ENCODE measurements around the gene CCDC88A.
"Not testable (repeated sequence)": the region's sequence is repeated elsewhere in the genome, so short reads cannot be mapped to it uniquely, and the experiment has no call there.

CCDC88A gene, protein sequence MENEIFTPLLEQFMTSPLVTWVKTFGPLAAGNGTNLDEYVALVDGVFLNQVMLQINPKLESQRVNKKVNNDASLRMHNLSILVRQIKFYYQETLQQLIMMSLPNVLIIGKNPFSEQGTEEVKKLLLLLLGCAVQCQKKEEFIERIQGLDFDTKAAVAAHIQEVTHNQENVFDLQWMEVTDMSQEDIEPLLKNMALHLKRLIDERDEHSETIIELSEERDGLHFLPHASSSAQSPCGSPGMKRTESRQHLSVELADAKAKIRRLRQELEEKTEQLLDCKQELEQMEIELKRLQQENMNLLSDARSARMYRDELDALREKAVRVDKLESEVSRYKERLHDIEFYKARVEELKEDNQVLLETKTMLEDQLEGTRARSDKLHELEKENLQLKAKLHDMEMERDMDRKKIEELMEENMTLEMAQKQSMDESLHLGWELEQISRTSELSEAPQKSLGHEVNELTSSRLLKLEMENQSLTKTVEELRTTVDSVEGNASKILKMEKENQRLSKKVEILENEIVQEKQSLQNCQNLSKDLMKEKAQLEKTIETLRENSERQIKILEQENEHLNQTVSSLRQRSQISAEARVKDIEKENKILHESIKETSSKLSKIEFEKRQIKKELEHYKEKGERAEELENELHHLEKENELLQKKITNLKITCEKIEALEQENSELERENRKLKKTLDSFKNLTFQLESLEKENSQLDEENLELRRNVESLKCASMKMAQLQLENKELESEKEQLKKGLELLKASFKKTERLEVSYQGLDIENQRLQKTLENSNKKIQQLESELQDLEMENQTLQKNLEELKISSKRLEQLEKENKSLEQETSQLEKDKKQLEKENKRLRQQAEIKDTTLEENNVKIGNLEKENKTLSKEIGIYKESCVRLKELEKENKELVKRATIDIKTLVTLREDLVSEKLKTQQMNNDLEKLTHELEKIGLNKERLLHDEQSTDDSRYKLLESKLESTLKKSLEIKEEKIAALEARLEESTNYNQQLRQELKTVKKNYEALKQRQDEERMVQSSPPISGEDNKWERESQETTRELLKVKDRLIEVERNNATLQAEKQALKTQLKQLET (N-terminal part only)

DNA sequence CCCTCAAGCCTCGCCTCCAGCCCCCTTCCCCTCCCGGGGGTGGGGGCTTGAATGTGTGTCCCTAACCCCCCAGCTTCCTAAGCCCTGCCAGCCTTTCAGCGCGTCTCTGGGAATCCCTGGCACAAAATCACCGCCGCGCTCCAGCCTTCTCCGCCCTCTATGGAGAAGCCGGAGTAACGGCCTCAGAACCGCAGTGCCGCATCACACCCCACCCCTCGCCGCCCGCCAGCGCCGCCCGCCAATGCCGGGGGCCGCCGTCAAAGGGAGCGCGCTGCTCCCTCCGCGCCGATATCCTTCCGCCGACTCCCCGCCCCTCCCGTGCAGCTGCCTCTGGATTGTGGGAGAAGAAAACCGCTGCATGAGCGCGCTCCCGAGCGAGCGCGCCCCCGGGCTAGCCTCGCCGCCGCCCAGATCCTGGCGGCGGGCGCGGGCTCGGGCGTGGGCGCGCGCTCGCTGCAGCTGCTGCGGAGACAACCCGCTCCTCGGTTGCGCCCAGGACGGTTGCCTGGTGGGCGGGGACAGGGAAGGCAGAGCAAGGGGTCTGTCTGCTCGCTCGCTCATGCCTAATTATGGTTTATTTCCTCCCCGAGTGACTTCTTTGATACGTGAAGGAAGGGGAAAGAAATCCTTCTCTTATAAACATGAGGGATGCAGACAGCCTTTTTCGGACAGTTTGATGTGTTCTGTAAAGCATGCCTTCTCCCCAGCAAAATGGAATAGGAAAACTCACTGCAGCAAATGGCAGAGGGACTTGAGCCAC lies at the start of gene CCDC88A:
CCDC88A (minus strand) TSS at position 178 of the 760 bp plus-strand sequence. CDS start 777 bp downstream, outside the sequence.
- peak; percentile 98 for DNase-seq

DNA sequence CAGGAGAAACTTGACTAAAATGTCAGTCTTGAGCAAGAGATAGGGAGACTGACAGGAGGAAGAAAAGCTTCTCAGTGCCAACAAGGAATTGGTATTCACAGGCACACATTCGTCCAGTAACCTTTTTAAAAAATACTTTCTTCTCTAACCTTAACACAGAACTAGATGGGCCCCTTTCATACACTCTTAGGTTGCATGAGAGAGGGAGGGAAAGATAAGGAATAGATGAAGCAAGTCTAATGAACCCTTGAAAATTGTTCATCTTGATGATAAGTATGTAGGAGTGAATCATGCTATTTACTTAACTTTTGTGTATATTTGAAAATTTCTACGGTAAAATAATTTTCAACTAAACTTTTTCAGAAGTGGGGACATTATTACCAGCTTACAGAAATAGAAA lies 42.0 kb upstream of the CCDC88A start:
- DNase-seq: no peak

DNA sequence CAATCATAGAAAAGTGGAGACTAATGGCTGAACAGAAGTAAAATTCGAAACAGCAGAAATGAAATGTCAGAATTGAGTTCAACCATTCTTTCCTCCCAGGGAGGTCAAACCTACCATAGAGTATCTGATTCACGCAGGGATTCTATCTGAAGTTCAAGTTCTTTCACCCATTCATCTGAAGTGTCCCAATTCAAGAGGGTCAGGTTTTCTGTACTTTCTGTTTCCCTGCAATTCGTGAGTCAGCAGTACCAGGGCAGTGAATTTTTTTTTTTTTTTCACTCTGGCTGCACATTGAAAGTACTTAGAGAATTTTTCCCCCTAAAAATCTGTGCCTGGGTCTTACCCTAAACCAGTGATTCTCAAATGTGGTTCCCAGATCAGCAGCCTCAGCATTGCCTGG lies 40.9 kb upstream of the CCDC88A start:
- no peak for DNase-seq

DNA sequence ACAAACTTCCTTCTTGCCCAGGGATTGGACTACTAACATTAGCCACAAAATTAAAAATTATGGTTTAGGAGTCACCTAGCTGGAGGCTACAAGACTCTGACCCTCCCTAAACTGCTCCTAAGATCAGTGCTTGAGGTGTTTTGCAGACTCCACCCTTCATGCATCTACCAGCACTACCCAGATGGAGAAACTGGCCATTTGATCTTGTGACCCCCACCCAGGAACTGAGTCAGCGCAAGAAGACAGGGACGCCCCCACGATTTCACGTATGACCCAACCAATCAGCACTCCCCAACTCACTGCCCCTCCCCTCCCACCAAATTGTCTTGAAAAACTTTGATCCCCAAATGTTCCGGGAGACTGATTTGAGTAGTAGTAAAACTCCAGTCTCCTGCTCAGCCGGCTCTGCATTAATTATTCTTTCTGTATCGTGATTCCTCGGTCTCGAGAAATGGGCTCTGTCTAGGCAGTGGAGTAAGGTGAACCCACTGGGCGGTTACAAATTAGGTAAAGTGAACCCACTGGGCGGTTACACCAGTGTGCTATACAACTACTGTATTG lies 40.1 kb upstream of the CCDC88A start:
- DNase-seq: no peak

DNA sequence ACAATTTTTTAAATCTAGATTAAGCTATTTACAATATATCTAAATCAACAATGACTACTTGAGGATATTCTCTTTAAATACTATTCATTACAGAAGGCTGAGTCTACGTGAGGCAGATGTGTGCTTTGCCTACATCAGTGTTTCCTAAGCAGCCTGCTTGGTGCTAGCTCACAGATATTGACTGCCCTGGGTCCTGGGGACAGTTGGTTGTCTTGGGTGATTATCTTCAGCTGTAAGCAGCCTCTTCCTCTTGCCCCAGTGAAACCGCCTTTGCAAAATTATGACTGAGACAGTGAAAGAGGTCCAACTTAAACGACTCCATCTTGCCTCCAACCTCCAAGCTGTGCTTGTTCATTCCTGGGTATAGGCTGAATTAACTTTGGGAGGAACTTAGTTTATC lies 39.6 kb upstream of the CCDC88A start:
- no peak for DNase-seq

DNA sequence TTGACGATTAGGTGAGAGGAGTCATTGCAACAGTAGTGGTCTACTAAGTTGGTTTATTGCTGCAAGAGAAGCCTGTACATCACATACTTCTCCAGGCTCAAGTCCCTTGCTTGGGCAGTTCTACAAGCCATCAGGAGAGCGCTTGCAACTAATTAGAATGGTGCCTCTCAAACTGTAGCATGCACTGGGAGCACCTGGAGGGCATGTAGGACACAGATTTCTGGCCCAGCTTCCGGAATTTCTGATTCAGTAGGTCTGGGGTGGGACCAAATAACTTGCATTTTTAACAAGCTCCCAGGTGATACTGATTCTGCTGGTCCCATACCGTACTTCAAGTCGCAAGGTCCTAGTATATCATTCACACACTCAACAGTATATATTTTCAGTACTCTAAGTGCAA lies 34.5 kb upstream of the CCDC88A start:
- DNase-seq: no peak

DNA sequence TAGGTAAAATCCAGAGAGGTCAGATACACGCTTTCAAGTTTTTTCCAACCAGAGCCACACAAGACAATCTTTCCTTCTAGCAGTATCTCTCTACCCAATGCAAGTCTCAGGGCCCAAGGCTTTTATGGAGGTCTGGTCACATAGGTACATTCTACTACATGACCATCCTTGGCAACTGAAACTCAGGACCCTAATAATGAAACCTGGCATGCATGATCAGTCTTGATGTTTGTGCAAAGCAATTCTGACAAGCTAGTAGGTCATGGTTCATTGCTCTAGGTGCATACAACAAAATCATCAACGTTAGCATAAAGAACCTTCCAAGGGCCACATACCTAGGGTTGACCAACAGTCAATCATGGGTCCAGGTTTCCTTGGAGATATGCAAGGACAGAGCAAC lies 33.2 kb upstream of the CCDC88A start:
- DNase-seq: no peak

DNA sequence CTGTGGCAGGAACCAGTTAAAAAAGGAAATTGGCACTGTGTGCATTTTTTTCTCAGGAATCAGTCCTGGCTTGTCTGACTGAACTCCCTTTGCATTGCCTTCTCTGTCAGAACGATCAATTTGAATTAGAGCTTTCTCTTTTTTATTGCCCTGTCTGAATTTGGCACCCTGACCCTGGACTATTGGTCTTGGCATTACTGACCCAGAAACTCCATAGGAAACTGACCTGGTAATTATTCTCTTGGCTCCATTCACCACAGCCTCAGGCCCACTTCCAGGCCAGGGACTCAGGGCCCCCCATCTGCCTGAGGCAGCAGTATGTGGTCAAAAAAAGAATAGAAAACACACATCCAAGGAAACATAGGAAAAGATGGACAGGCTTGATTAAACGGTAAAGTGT lies 32.0 kb upstream of the CCDC88A start:
- DNase-seq: no peak

DNA sequence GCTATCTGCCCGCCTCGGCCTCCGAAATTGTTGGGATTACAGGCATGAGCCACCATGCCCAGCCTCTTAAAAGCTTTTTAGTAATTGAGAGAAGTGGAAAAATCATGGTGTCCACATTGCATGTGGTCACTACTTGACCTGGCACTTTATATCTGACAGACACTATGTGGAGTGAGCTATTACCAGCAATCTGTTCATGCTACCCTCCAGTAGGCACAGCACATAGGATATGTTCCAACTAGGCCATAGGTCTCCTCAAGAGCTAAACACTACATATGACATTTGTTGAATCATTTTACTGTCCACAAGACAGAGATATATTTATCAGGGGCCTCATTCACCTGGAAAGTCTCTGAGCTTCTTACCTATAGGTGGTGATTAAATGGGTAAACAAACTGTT lies 30.4 kb upstream of the CCDC88A start:
- DNase-seq: not testable (repeated sequence)

DNA sequence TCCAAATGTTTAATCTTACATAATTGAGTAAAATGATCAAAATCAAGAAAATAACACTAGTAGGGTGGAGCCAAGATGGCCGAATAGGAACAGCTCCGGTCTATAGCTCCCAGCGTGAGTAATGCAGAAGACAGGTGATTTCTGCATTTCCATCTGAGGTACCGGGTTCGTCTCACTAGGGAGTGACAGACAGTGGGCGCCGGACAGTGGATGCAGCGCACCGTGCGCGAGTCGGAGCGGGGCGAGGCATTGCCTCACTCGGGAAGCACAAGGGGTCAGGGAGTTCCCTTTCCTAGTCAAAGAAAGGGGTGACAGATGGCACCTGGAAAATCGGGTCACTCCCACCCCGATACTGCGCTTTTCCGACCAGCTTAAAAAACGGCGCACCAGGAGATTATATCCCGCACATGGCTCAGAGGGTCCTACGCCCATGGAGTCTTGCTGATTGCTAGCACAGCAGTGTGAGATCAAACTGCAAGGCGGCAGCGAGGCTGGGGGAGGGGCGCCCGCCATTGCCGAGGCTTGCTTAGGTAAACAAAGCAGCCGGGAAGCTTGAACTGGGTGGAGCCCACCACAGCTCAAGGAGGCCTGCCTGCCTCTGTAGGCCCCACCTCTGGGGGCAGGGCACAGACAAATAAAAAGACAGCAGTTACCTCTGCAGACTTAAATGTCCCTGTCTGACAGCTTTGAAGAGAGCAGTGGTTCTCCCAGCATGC lies 22.5 kb upstream of the CCDC88A start:
- DNase-seq: not testable (repeated sequence)

DNA sequence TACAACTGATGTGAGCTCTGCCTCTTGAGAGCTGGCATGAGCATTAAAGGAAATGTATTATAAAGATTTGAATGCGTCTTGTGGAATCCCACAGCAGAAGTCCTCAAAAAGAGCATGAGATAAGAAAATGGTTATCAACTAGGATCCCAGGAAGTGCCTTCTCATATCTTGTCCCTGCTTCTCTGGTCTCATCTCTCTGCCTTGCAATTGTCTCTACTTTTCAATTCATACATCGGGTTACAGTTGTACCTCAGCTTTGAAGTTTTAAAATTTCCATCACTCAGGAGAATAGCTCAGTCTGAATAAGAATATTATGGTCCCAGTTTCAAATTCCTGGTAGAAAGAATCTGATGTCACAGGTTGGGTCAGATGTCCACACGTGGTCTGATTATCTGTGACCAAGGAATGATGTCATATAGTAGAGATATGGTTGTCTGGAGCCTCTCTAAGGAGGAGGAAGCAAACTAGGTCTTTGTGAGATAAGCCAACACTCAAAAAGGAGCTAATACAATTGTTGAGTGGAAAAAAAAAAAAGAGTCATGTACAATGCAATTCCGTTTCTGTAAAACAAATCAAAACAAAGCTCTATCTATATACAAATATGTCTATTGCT lies 21.7 kb upstream of the CCDC88A start:
- no peak for DNase-seq

DNA sequence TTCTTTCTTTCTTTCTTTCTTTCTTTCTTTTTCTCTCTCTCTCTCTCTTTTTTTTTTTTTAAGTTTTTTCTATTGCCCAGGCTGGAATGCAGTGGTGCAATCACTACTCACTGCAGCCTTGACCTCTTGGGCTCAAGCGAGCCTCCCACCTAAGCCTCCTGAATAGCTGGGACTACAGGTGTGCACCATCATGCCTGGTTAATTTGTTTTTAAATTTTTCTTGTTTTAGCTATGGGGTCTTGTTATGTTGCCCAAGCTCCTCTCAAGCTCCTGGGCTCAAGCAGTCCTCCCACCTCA lies 19.4 kb upstream of the CCDC88A start:
- DNase-seq: no peak

DNA sequence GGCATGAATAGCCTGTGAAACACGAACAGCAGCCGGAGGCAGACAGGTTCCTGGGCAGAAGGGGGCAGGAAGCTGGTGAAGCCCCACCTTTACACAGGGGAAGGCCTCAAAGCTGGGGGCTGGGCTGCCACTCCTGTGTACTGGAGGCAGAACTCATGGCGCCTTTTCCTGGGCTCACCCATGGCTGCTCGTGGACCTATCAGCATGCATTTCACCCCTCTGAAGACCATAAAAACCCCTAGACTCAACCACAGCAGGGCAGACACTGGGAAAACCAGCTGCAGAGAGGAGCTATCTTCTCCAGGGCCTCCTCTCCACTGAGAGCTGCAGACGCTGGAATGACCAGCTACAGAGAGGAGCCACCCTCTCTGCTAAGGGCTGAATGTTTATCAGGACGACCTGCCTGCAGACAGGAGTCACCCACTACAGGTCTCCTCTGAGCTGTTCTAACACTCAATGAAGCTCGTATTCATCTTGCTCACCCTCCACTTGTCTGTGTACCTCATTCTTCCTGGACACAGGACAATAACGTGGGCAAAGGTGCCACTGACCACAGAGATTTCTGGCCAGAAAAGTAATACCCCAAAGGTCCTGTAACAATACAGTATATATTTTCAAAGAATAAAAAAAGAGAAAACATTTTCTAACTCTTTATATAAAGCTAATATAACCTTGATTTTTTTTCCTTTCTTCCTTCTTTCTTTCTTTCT lies 18.9 kb upstream of the CCDC88A start:
- DNase-seq: no peak

DNA sequence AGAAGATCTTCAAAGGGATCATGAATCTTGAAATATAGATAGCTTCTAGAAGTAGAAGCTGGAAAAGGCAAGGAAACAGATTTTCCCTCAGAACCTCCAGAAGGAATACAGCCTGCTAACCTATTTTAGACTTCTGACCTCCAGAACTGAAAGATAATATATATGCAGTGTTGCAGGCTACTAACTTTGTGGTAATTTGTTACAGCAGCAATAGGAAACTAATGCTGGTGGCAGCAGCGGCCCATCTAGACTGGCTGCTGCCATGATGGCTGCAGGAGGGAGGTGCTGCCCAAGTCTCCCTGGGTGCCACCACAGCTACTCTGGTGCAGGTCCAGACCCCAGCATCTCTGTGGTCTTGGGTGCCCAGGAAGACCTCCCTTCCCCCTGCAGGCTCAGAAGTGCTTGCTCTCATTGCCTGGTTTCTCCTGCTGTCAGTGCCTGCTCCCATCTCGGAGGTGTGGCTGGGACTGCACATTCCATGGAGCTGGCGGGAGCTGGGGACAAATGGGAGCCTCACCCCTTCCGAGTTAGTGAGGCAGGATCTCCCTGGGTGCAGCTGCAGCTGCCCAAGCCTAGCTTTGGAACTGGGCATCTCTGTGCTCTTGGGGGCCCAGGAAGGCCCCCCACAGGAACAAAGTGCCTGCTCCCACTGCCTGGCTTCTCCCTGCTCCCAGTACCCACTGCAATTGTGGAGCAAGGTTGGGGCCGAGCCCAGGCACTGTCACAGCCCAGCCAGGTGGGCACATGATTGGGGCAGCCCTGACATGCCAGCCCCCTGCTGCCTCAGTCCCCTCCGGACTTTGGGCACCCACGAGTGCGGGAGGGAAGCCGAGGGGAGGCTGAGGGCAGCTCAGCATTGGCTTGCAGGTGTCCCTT lies 18.1 kb upstream of the CCDC88A start:
- DNase-seq: no peak

DNA sequence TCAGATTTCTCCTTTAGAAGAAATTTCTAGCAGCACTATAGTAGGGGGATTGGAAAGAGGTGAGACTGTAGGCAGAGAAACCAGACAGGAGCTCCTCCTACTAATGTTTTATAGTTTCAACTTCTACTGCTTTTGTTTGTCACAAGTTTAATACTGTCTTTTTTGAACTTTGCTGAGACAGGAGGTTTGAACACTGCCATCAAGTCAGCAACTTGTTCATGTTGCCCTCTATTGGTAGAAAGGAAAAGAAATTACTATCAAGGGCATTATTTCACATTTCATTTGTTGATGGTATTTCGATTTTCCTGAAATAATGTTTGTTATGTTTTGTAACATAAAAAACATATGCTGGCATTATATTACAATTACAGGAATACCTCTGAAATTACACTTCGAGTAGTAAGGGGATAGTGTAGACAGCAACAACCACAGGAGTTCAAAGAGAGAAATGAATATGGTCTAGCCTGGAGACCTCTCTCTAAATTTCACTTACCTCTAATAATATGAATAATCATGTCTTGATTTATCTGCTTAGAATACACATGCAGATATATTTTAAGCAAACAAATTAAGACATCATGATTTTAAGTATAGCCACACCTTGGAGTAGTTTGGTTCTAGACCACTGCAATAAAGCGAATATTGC lies 12.4 kb upstream of the CCDC88A start:
- DNase-seq: no peak

DNA sequence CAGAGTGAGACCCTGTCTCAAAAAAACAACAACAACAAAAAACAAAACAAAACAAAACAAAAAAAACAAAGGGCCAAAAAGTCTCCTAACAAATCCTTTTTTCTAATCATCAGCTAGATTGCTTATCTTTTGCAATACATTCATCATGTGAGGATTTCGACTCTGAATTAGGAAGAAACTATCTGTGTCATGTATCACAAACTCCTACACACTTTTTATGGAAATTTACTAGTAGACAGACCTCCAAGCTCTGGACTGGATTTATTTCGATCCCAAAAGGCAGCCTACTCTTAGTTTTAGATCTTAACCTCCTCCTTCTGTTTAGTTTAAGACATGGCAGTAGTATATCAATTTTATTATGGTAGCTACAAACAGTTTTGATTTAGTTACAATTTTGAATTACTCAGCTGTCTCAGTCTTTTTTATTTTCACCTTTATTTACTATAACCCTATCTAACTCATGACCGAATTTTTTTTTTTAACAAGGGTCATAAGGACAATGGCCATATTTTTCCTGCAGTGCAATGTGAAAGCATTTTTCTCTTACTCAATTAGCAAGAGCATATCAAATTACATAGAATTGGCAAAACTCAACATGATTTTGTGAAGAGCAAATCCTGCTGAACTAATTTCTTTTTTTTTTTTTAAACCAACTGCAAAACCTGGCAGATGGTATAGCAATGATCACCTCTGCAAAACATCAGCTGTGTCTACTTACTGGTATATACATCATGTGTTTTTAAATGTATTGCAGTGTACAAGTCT lies 10.7 kb upstream of the CCDC88A start:
- no peak for DNase-seq

DNA sequence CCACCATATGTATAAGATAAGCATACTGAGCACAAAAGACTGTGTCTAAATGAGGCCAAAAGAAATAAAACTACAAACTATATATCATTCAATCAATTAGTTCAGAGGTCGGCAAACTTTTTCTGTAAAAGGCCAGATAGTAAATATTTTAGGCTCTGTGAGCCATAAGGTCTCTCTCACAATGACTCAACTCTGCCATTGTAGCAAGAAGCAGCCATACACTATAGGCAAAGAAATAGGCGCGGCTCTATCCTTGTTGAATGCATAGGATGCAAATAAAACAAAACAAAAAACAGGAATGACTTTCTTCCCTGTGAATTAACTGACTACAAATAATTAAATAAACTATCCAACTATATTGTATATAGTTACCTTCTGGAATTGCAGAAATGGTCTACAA lies 8.6 kb upstream of the CCDC88A start:
- DNase-seq: no peak

DNA sequence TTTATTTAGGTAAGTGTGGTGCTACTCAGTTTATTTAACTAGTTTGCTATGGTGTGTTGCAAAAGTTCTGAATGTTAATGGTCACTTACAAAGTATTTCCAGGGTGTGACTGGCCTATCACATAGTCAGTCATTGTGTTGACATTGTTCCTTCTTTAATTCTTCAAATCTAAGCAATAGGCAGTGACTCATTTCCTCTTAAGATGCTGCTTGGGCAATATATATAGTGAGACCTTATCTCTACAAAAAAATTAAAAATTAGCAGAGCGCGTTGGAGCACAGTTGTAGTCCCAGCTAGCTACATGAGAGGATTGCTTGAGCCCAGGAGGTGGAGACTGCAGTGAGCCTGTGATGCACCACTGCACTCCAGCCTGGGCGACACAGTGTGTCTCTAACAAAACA lies 5.8 kb upstream of the CCDC88A start:
- no peak for DNase-seq
